ENCODE results near the gene SUGCT.
A peak's percentile ranks its signal among the peaks of the same experiment; 100 is the strongest.

The SUGCT gene

GRCh38 chr7:40873248-40873647 lies 738.4 kb downstream of the SUGCT start:
- H3K4me1 Mint-ChIP-seq, result peaks cover 5% of the 10 kb centered on the region
- peaks cover 16% of the 10 kb centered on the region for H3K9me3 Mint-ChIP-seq
- no peak overlapping the region for H3K27ac Mint-ChIP-seq
- H3K4me3 Mint-ChIP-seq, result no peak overlapping the region
- TF ChIP-seq CTCF (IDR thresholded peaks at IDR 0.05; ENCODE audit: unreplicated experiment in 3 of 3), result no peak
- no peaks in the 10 kb centered on the region for H3K27me3 Mint-ChIP-seq (ENCODE audit: low read depth)
- H3K36me3 Mint-ChIP-seq (ENCODE audit: low read depth), result peaks cover 7% of the 10 kb centered on the region

GRCh38 chr7:40874756-40875155 lies 740.0 kb downstream of the SUGCT start:
- Mint-ChIP-seq H3K4me3 (no peak overlapping the region), H3K4me1 (peaks cover 8% of the 10 kb centered on the region), H3K36me3 (ENCODE audit: low read depth) (peaks cover 5% of the 10 kb centered on the region), H3K27ac (no peak overlapping the region), H3K9me3 (peaks cover 13% of the 10 kb centered on the region), H3K27me3 (ENCODE audit: low read depth) (no peaks in the 10 kb centered on the region)
- TF ChIP-seq CTCF (IDR thresholded peaks at IDR 0.05; ENCODE audit: unreplicated experiment in 3 of 3), result no peak

- peaks cover 20% of the 10 kb centered on the region for H3K4me1 Mint-ChIP-seq
- no peaks in the 10 kb centered on the region for H3K27me3 Mint-ChIP-seq (ENCODE audit: low read depth)
- no peak overlapping the region for H3K4me3 Mint-ChIP-seq
- TF ChIP-seq CTCF (IDR thresholded peaks at IDR 0.05; ENCODE audit: unreplicated experiment in 3 of 3), result no peak
- H3K27ac Mint-ChIP-seq, result peak overlapping the region in 1 of 3 experiments; percentile 21
- H3K36me3 Mint-ChIP-seq (ENCODE audit: low read depth), result no peaks in the 10 kb centered on the region
- peaks cover 5% of the 10 kb centered on the region for H3K9me3 Mint-ChIP-seq
Measured at GRCh38 chr7:40876601-40877000, 741.8 kb downstream of the SUGCT start.

GRCh38 chr7:40879941-40880543 lies 745.2 kb downstream of the SUGCT start:
- Mint-ChIP-seq H3K36me3 (ENCODE audit: low read depth) (no peaks in the 10 kb centered on the region), H3K4me1 (peaks cover 36% of the 10 kb centered on the region), H3K9me3 (peaks cover 7% of the 10 kb centered on the region), H3K4me3 (no peak overlapping the region), H3K27me3 (ENCODE audit: low read depth) (no peaks in the 10 kb centered on the region), H3K27ac (peak overlapping the region; percentile 88 to 96 (median 95))
- TF ChIP-seq CTCF (IDR thresholded peaks at IDR 0.05; ENCODE audit: unreplicated experiment in 3 of 3), result no peak

GRCh38 chr7:40880581-40880980 lies 745.8 kb downstream of the SUGCT start:
- H3K4me3 Mint-ChIP-seq, result no peak overlapping the region
- TF ChIP-seq CTCF (IDR thresholded peaks at IDR 0.05; ENCODE audit: unreplicated experiment in 3 of 3), result no peak
- no peaks in the 10 kb centered on the region for H3K36me3 Mint-ChIP-seq (ENCODE audit: low read depth)
- H3K27me3 Mint-ChIP-seq (ENCODE audit: low read depth), result no peaks in the 10 kb centered on the region
- H3K27ac Mint-ChIP-seq, result peak overlapping the region; percentile 75 to 95 (median 82)
- H3K4me1 Mint-ChIP-seq, result peaks cover 37% of the 10 kb centered on the region
- peaks cover 7% of the 10 kb centered on the region for H3K9me3 Mint-ChIP-seq

GRCh38 chr7:40881405-40881926 lies 746.7 kb downstream of the SUGCT start:
- H3K9me3 Mint-ChIP-seq, result peaks cover 7% of the 10 kb centered on the region
- no peak for TF ChIP-seq CTCF (IDR thresholded peaks at IDR 0.05; ENCODE audit: unreplicated experiment in 3 of 3)

More at GRCh38 chr7:40881405-40881926, 746.7 kb downstream of the SUGCT start:
- no peaks in the 10 kb centered on the region for H3K27me3 Mint-ChIP-seq (ENCODE audit: low read depth)
- peak overlapping the region; percentile 35 to 95 (median 75) for H3K27ac Mint-ChIP-seq
- no peaks in the 10 kb centered on the region for H3K36me3 Mint-ChIP-seq (ENCODE audit: low read depth)
- no peak overlapping the region for H3K4me3 Mint-ChIP-seq
- H3K4me1 Mint-ChIP-seq, result peaks cover 41% of the 10 kb centered on the region
